ENCODE data around the gene RAD51B.

- TF ChIP-seq, protein P1, sequence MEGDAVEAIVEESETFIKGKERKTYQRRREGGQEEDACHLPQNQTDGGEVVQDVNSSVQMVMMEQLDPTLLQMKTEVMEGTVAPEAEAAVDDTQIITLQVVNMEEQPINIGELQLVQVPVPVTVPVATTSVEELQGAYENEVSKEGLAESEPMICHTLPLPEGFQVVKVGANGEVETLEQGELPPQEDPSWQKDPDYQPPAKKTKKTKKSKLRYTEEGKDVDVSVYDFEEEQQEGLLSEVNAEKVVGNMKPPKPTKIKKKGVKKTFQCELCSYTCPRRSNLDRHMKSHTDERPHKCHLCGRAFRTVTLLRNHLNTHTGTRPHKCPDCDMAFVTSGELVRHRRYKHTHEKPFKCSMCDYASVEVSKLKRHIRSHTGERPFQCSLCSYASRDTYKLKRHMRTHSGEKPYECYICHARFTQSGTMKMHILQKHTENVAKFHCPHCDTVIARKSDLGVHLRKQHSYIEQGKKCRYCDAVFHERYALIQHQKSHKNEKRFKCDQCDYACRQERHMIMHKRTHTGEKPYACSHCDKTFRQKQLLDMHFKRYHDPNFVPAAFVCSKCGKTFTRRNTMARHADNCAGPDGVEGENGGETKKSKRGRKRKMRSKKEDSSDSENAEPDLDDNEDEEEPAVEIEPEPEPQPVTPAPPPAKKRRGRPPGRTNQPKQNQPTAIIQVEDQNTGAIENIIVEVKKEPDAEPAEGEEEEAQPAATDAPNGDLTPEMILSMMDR (IDR thresholded peaks at IDR 0.05) = no peak
- TF ChIP-seq POLR2A (IDR thresholded peaks at IDR 0.05) = no peak
Measured at GRCh38 chr14:68401317-68401716, 581.7 kb downstream of the RAD51B start.
